Keratinocyte (primary cell): ENCODE results near the gene IDH1. TPM values are rescaled to one million over a fixed set of nuclear protein-coding genes. Genes with fewer than 3 reads are reported as not detected.
"Not testable (repeated sequence)": the region's sequence is repeated elsewhere in the genome, so short reads cannot be mapped to it uniquely, and the experiment has no call there.

Experiments used
- DNase-seq: peaks from one replicate; pipeline ENCODE4 v3.0.0-alpha.2; 2011; ENCODE audit warnings: low read depth, missing footprints, low spot score
- FAIRE-seq: peaks from 2 replicates; lab custom pipeline; 2011; peaks lifted over from hg19 to GRCh38; lab: Jason Lieb, UNC
- H2AFZ ChIP-seq: 2 replicates; pipeline ENCODE4 v1.6.0; 2012; ENCODE audit warnings: low read length, control low read depth, inconsistent platforms; ENCODE audit not compliant: control insufficient read depth
- H3K27ac ChIP-seq: 2 replicates; pipeline ENCODE4 v1.5.1; 2011; ENCODE audit warnings: low read length; ENCODE audit not compliant: control insufficient read depth, insufficient read depth
- H3K27me3 ChIP-seq: 3 replicates; pipeline ENCODE4 v1.6.0; 2011; ENCODE audit warnings: low read length; ENCODE audit not compliant: control insufficient read depth, insufficient read depth; ENCODE audit errors: extremely low read depth
- H3K36me3 ChIP-seq, 2 experiments: 2 replicates in 1 of 2; 3 replicates in 1 of 2; pipeline ENCODE4 v1.5.1; 2011; ENCODE audit warnings: low read length in 2 of 2, mild to moderate bottlenecking in 1 of 2; ENCODE audit not compliant: control insufficient read depth in 2 of 2, insufficient read depth in 2 of 2; ENCODE audit errors: extremely low read depth in 1 of 2
- H3K4me1 ChIP-seq: 3 replicates; pipeline ENCODE4 v1.5.1; 2011; ENCODE audit warnings: low read length; ENCODE audit not compliant: control insufficient read depth, insufficient read depth; ENCODE audit errors: extremely low read depth
- H3K4me2 ChIP-seq: 3 replicates; pipeline ENCODE4 v1.6.0; 2011; ENCODE audit warnings: low read depth, low read length; ENCODE audit not compliant: control insufficient read depth, insufficient read depth; ENCODE audit errors: extremely low read depth
- H3K4me3 ChIP-seq, 3 experiments: fragments of 200-600 bp in 1 of 3; sonication (generic) in 1 of 3; 2 replicates in 2 of 3; 3 replicates in 1 of 3; pipeline ENCODE4 v1.5.1; 2011 to 2016; ENCODE audit warnings: low read length in 3 of 3, mild to moderate bottlenecking in 3 of 3, control low read depth in 2 of 3, inconsistent platforms in 1 of 3, low read depth in 1 of 3, mixed read lengths in 1 of 3, mixed run types in 1 of 3, moderate library complexity in 1 of 3; ENCODE audit not compliant: control insufficient read depth in 2 of 3, insufficient read depth in 2 of 3; ENCODE audit errors: extremely low read depth in 1 of 3
- H3K79me2 ChIP-seq: 2 replicates; pipeline ENCODE4 v1.6.0; 2012; ENCODE audit warnings: low read length; ENCODE audit not compliant: control insufficient read depth, insufficient read depth
- H3K9ac ChIP-seq: 3 replicates; pipeline ENCODE4 v1.6.0; 2011; ENCODE audit warnings: low read length; ENCODE audit not compliant: control insufficient read depth, insufficient read depth; ENCODE audit errors: extremely low read depth
- H3K9me1 ChIP-seq: 3 replicates; pipeline ENCODE4 v1.6.0; 2011; ENCODE audit warnings: low read length; ENCODE audit not compliant: control insufficient read depth, insufficient read depth; ENCODE audit errors: extremely low read depth
- H3K9me3 ChIP-seq: 2 replicates; pipeline ENCODE4 v1.5.1; 2012; ENCODE audit warnings: low read depth, low read length; ENCODE audit not compliant: control insufficient read depth
- H4K20me1 ChIP-seq: 3 replicates; pipeline ENCODE4 v1.6.0; 2011; ENCODE audit warnings: low read length; ENCODE audit not compliant: control insufficient read depth, insufficient read depth; ENCODE audit errors: extremely low read depth
- EZH2 ChIP-seq: IDR thresholded peaks from one replicate; pipeline ENCODE4 v1.6.1; 2012; ENCODE audit warnings: inconsistent platforms, mild to moderate bottlenecking, low read length, moderate library complexity
- dilution Hi-C: fragments of 300-500 bp; cut with MboI; formaldehyde crosslinking; loops from one replicate; pipeline ENCODE4 v1.7.0; 2020; ENCODE audit warnings: low sequenced_read_pairs; ENCODE audit not compliant: extremely low pct_ligation_motif_present
- polyA plus RNA-seq, 5 experiments: library from polyadenylated mRNA; depleted of rRNA in 3 of 5; stranded (reverse) in 3 of 5; stranded (forward) in 1 of 5; unstranded in 1 of 5; fragments of >200 nt; gene quantifications; 1 replicate in 1 of 5; 2 replicates in 3 of 5; 3 replicates in 1 of 5; pipeline versions ENCODE4 v1.2.1 to v1.2.3, GENCODE V29; 2011 to 2012; ENCODE audit warnings: missing spikeins in 2 of 5, low read depth in 1 of 5, low replicate concordance in 1 of 5
- TF ChIP-seq, protein P1 (sequence below), 3 experiments: IDR thresholded peaks in 1 of 3; conservative IDR thresholded peaks in 1 of 3; optimal IDR thresholded peaks in 1 of 3; 2 replicates in 2 of 3; 3 replicates in 1 of 3; pipeline versions ENCODE3 to v1.5.1; 2011; ENCODE audit warnings: low read length in 3 of 3, mild to moderate bottlenecking in 3 of 3, moderate library complexity in 2 of 3, control low read depth in 1 of 3, inconsistent platforms in 1 of 3; ENCODE audit not compliant: insufficient read depth in 2 of 3; ENCODE audit errors: extremely low read depth in 1 of 3

The IDH1 gene
- polyA plus RNA-seq, 1 donor (not counting 4 experiments of a cell fraction or from before 2014, with no cell fraction given), result 160 TPM

GRCh38 chr2:208265801-208266552 lies 11.1 kb upstream of the IDH1 start, which contains the start of gene PIKFYVE:
Gene PIKFYVE, plus strand, starts transcription at chr2:208266255. Its CDS starts 5,265 bp downstream, at chr2:208271520.
- Histone ChIP-seq H3K9ac (peak within 1 kb of the TSS; percentile 93), H3K9me1 (no peaks in the 10 kb centered on the region), H3K79me2 (peaks cover 41% of the 10 kb centered on the region), H3K36me3 (peaks cover 0 to 2% of the 10 kb centered on the region in 2 experiments), H3K4me1 (peaks cover 16% of the 10 kb centered on the region), H3K4me3 (peak within 1 kb of the TSS; percentile 68 to 97 (median 93)), H3K4me2 (peak within 1 kb of the TSS; percentile 96), H4K20me1 (no peaks in the 10 kb centered on the region), H3K9me3 (no peaks in the 10 kb centered on the region), H3K27me3 (no peaks in the 10 kb centered on the region), H3K27ac (peak within 1 kb of the TSS; percentile 85), H2AFZ (peak within 1 kb of the TSS; percentile 99)
- peak; percentile 90 for FAIRE-seq
- TF ChIP-seq EZH2, result no peak
- TF ChIP-seq, protein P1, sequence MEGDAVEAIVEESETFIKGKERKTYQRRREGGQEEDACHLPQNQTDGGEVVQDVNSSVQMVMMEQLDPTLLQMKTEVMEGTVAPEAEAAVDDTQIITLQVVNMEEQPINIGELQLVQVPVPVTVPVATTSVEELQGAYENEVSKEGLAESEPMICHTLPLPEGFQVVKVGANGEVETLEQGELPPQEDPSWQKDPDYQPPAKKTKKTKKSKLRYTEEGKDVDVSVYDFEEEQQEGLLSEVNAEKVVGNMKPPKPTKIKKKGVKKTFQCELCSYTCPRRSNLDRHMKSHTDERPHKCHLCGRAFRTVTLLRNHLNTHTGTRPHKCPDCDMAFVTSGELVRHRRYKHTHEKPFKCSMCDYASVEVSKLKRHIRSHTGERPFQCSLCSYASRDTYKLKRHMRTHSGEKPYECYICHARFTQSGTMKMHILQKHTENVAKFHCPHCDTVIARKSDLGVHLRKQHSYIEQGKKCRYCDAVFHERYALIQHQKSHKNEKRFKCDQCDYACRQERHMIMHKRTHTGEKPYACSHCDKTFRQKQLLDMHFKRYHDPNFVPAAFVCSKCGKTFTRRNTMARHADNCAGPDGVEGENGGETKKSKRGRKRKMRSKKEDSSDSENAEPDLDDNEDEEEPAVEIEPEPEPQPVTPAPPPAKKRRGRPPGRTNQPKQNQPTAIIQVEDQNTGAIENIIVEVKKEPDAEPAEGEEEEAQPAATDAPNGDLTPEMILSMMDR (optimal IDR thresholded peaks at IDR 0.05 in 1 of 3, IDR thresholded peaks at IDR 0.05 in 1 of 3, conservative IDR thresholded peaks at IDR 0.05 in 1 of 3; ENCODE audit: extremely low read depth in 1 of 3, insufficient read depth in 2 of 3, low read length in 3 of 3), result no peak
- peak; percentile 65 for DNase-seq
- dilution Hi-C loops, result no loop called here

DNA sequence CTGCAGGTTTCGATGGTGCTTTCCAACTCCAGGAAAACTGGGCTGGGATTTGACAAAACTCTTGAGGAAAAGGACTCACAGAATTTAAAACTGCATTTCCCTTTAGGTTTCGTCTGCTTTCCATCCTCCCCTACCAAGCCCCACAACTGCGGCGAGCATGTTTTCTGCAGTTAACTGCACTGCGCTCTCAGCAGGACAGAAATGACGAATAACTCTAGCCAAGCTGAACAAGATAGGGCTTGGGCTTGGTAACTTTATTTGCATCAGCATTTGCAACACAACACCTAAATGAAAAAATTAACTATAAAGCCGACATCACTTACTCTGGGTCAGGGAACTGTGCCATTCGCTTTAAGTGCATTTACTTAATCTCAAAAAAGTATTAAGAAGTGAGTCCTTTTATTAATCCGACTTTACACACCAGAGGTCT lies 10.5 kb upstream of the IDH1 start:
- dilution Hi-C loops, result no loop called here
- DNase-seq, result no peak
- no peak for TF ChIP-seq EZH2
- TF ChIP-seq, protein P1 (optimal IDR thresholded peaks at IDR 0.05 in 1 of 3, IDR thresholded peaks at IDR 0.05 in 1 of 3, conservative IDR thresholded peaks at IDR 0.05 in 1 of 3; ENCODE audit: extremely low read depth in 1 of 3, insufficient read depth in 2 of 3, low read length in 3 of 3), result no peak

DNA sequence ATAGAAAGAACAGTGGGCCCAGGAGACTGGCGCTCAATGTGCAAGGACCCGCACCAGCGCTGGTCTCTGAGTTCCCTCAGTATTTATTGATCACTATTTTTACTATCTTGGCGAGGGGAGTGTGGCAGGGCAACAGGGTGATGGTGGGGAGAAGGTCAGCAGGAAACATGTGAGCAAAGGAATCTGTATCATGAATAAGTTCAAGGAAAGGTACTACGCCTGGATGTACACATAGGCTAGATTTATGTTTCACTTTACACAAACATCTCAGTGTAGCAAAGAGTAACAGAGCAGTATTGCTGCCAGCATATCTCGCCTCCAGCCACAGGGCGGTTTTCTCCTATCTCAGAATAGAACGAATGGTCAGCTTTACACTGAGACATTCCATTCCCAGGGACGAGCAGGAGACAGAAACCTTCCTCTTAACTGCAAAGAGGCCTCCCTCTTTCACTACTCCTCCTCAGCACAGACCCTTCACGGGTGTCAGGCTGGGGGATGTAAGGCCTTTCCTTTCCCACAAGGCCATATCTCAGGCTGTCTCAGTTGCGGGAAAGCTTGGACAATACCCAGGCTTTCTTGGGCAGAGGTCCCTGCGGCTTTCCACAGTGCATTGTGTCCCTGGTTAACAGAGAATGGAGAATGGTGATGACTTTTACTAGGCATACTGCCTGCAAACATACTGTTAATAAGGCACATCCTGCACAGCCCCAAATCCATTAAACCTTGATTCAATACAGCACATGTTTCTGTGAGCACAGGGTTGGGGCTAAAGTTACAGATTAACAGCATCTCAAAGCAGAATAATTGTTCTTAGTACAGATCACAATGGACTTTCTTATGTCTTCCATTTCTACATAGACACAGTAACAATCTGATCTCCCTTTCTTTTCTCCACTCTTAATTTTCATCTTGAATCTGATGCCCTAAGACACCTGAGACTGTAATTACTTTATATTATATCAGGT lies 2.3 kb upstream of the IDH1 start:
- dilution Hi-C loops, H3K79me2 ChIP-seq, H3K36me3 ChIP-seq, FAIRE-seq, H3K9me3 ChIP-seq, H3K4me2 ChIP-seq, H4K20me1 ChIP-seq, H2AFZ ChIP-seq, H3K9ac ChIP-seq, DNase-seq, H3K27ac ChIP-seq, H3K27me3 ChIP-seq, H3K4me3 ChIP-seq, H3K9me1 ChIP-seq: not testable (repeated sequence)
- H3K4me1 ChIP-seq, result peaks cover 20% of the 10 kb centered on the region

More for the DNA sequence above, 10.5 kb upstream of the IDH1 start:
- no peaks in the 10 kb centered on the region for H3K9me1 ChIP-seq
- no peaks in the 10 kb centered on the region for H3K9me3 ChIP-seq
- H3K27ac ChIP-seq, result peak overlapping the region; percentile 85
- no peaks in the 10 kb centered on the region for H3K27me3 ChIP-seq
- H2AFZ ChIP-seq, result peak overlapping the region; percentile 99
- H3K36me3 ChIP-seq, result peaks cover 0 to 2% of the 10 kb centered on the region in 2 experiments
- H3K4me3 ChIP-seq, result peak overlapping the region; percentile 68 to 97 (median 93)
- peaks cover 16% of the 10 kb centered on the region for H3K4me1 ChIP-seq
- peak overlapping the region; percentile 93 for H3K9ac ChIP-seq
- H4K20me1 ChIP-seq, result no peaks in the 10 kb centered on the region
- H3K4me2 ChIP-seq, result peak overlapping the region; percentile 96
- FAIRE-seq, result peak; percentile 68
- H3K79me2 ChIP-seq, result peaks cover 39% of the 10 kb centered on the region
